ENCODE results near the gene CLIP4.

Gene CLIP4

GRCh38 chr2:29072251-29072650 is 43.0 kb upstream of the CLIP4 start:
- no peak overlapping the region for H3K4me3 ChIP-seq (ENCODE audit: low read depth, low read length)
- DNase-seq (ENCODE audit: low read depth): no peak
- TF ChIP-seq CTCF (IDR thresholded peaks at IDR 0.05; ENCODE audit: control insufficient read depth, extremely low read depth, insufficient read depth): no peak

- H3K4me3 ChIP-seq (ENCODE audit: low read depth, low read length): no peak overlapping the region
- no peak for DNase-seq (ENCODE audit: low read depth)
- no peak for TF ChIP-seq CTCF (IDR thresholded peaks at IDR 0.05; ENCODE audit: control insufficient read depth, extremely low read depth, insufficient read depth)
These were observed 42.1 kb upstream of the CLIP4 start for GRCh38 chr2:29072971-29073725.

- no peak overlapping the region for H3K4me3 ChIP-seq (ENCODE audit: low read depth, low read length)
- DNase-seq (ENCODE audit: low read depth): no peak
- TF ChIP-seq CTCF (IDR thresholded peaks at IDR 0.05; ENCODE audit: control insufficient read depth, extremely low read depth, insufficient read depth): no peak
These were observed 41.3 kb upstream of the CLIP4 start for GRCh38 chr2:29073933-29074332.

GRCh38 chr2:29074411-29074810 is 40.8 kb upstream of the CLIP4 start, which contains the start of gene PCARE:
Gene PCARE (minus strand): TSS chr2:29074523. CDS start chr2:29074261, 262 bp downstream.
- TF ChIP-seq CTCF (IDR thresholded peaks at IDR 0.05; ENCODE audit: control insufficient read depth, extremely low read depth, insufficient read depth): no peak
- no peak for DNase-seq (ENCODE audit: low read depth)
- H3K4me3 ChIP-seq (ENCODE audit: low read depth, low read length): no peak within 1 kb of the TSS

- TF ChIP-seq CTCF (IDR thresholded peaks at IDR 0.05; ENCODE audit: control insufficient read depth, extremely low read depth, insufficient read depth): no peak
- no peak overlapping the region for H3K4me3 ChIP-seq (ENCODE audit: low read depth, low read length)
- no peak for DNase-seq (ENCODE audit: low read depth)
These were observed 39.1 kb upstream of the CLIP4 start for GRCh38 chr2:29075894-29076705.

- no peak for TF ChIP-seq CTCF (IDR thresholded peaks at IDR 0.05; ENCODE audit: control insufficient read depth, extremely low read depth, insufficient read depth)
- DNase-seq (ENCODE audit: low read depth): no peak
- no peak overlapping the region for H3K4me3 ChIP-seq (ENCODE audit: low read depth, low read length)
These were observed 35.3 kb upstream of the CLIP4 start for GRCh38 chr2:29079887-29080286.
